ENCODE data around the gene NDUFAF5.
"Not testable (repeated sequence)": the region's sequence is repeated elsewhere in the genome, so short reads cannot be mapped to it uniquely, and the experiment has no call there.

Gene NDUFAF5

GRCh38 chr20:13784893-13785715 is at the start of gene NDUFAF5, which contains the start of gene ESF1:
TSS of gene NDUFAF5 (plus strand) at chr20:13785028. CDS start at chr20:13785069, 41 bp downstream.
TSS of gene ESF1 (minus strand) at chr20:13784919. CDS start at chr20:13783140, 1,779 bp downstream.
- DNase-seq = peak; percentile 97

GRCh38 chr20:13735826-13736225 is 49.0 kb upstream of the NDUFAF5 start:
- DNase-seq = no peak

DNA sequence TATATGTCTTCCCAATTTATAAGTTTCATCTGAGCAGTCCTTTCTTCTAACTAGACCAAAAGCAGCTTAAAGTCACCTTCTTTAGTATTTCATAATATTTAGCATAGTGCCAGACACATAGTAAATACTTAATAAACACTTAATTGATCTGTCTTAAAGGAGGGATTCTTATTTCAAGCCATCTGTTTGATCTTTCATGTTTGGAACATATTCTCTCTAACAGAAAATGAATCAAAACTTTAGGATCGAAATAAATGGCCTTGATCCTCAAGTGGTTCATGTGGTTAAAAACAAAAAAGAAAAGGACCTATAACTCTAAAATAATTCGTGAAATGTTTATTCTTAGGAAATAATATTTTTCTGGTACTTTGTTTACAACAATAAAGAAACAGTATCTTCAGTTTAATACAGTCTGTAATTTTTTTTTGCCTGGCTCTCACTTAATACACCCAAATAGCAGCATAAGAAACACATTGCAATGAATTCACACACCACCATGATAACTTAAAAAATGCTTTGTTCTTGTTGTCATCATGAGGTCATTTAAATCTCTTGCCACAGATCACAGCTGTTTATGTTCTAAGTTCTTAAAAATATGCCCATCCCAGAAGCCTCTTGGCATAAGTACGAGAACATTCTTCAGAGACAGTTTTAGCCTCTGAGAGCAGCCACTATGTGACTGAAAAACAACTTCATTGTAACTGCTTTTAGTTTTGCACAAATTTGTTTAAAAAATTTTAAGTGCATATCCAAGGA is 48.2 kb upstream of the NDUFAF5 start:
- no peak for DNase-seq

GRCh38 chr20:13738187-13738586 is 46.6 kb upstream of the NDUFAF5 start:
- not testable (repeated sequence) for DNase-seq

DNA sequence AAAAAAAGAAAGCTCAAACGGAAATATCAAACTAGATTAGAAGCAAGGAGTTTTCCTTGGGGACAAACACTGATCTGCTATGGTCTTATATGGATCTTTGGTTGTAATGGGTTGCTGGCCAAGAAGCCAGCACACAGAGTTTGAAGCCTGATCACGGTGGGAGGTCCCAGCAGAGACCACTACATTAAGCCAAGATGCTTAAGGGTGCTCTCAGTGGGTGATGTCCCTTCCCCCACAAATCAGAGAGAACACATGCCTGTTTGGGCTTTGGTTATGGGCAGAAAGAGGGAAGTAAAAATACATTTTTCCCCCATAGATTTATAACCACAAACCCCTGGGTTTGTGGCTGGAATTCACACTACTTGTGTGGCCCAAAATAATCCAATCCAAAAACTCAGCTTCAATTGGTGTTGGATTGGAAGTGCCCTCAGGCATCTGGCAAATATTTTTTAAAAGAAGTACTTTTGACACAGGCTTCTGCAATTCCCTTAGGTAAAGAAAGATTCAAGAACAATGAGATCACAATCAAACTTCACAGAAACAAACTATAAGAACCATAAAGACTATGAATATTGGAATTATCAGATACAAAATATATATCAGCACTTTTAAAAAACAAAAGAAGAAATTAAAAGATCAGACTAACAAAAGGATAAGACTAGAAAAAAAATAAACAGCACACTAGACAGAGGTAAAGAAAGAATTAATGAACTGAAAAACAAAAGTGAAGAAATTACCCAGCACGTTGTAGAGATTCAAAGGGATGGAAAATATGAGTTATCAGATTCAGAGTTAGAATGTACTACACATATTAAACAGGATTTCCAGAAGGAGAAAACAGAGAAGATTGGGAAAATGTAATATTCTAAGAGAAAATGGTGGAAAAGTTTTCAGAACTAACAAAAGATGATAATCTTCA is 44.8 kb upstream of the NDUFAF5 start:
- no peak for DNase-seq

- DNase-seq = no peak
Measured at GRCh38 chr20:13741879-13742278, 42.9 kb upstream of the NDUFAF5 start.

- no peak for DNase-seq
Measured at GRCh38 chr20:13744352-13744751, 40.5 kb upstream of the NDUFAF5 start.

DNA sequence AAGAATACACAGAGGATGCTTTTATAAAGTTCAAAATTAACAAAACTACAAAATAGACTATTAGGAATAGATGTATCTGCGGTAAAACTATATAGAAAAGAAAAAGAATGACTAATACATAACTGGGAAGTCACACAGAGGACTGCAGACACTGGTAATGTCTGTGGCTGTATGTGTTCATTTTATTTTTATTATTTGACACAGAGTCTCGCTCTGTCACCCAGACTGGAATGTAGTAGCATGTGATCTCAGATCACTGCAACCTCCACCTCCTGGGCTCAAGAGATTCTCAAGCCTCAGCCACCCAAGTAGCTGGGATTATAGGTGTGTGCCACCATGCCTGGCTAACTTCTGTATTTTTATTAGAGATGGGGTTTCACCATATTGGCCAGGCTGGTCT is 39.0 kb upstream of the NDUFAF5 start:
- no peak for DNase-seq

DNA sequence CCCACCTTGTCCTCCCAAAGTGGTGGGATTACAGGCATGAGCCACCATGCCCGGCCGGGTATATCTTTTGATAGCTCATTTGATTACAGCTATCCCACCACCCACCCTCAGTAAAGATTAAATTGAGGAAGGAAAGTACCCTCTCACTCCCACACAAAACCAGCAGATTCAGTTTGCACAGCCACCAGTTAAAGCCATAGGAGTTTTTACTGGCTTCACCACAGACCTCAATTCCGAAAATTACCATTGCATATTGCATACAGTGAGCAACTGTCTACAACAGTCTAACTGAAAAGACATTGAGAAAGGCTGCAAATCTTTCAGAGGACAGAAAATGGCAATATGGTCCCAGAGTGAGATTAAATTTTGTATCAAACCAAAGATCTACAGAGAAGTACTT is 35.0 kb upstream of the NDUFAF5 start:
- no peak for DNase-seq

- no peak for DNase-seq
Measured at GRCh38 chr20:13753436-13754036, 31.3 kb upstream of the NDUFAF5 start.

- DNase-seq = no peak
Measured at GRCh38 chr20:13755809-13756208, 29.0 kb upstream of the NDUFAF5 start.

GRCh38 chr20:13756551-13756950 is 28.3 kb upstream of the NDUFAF5 start:
- DNase-seq = no peak

DNA sequence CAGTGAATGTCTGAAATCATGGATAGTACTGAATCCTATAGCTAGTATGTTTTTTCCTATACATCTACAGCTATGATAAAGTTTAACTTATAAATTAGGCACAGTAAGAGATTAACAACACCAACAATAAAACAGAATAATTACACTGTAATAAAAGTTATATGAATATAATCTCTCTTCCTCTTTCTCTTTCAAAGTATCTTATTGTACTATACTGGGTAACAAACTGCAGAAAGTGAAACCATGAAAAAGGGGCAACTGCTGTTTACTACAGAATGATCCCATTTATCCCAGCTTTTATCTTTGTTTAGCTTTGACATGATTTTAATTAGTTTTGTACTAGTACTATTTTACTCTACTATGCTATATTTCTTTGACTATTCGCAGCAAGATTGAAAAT is 25.9 kb upstream of the NDUFAF5 start:
- no peak for DNase-seq

DNA sequence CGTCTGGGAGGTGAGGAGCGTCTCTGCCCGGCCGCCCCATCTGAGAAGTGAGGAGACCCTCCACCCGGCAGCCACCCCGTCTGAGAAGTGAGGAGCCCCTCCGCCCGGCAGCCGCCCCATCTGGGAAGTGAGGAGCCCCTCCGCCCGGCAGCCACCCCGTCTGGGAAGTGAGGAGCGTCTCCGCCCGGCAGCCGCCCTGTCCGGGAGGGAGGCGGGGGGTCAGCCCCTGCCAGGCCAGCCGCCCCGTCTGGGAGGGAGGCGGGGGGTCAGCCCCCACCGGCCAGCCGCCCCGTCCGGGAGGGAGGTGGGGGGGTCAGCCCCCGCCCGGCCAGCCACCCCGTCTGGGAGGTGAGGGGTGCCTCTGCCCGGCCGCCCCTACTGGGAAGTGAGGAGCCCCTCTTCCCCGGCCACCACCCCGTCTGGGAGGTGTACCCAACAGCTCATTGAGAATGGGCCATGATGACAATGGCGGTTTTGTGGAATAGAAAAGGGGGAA is 24.3 kb upstream of the NDUFAF5 start:
- not testable (repeated sequence) for DNase-seq

- DNase-seq = no peak
Measured at GRCh38 chr20:13765299-13765698, 19.5 kb upstream of the NDUFAF5 start.

DNA sequence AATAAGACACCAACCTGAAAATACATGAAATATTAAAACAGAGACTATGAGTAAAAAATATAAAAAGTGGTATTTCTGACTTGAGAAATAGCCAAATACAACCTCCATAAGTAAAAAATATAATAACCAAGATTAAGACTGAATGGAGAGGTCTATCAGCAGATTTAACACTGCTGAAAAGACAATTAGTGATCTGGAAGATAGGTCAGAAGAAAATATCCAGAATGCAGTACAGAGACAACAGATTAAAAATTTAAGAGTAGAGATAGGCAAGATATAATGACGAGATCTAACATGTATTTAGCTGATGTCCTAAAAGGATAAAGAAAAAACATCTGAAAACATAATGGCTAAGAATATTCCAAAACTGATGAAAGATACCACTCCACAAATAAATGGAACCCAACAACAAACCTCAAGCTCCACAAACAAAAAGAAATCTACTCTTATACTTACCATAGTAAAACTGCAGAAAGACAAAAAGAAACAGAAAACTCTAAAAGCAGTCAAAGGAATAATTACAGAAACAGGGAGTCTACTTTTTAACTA is 18.9 kb upstream of the NDUFAF5 start:
- no peak for DNase-seq

- DNase-seq = no peak
Measured at GRCh38 chr20:13770141-13770540, 14.7 kb upstream of the NDUFAF5 start.

DNA sequence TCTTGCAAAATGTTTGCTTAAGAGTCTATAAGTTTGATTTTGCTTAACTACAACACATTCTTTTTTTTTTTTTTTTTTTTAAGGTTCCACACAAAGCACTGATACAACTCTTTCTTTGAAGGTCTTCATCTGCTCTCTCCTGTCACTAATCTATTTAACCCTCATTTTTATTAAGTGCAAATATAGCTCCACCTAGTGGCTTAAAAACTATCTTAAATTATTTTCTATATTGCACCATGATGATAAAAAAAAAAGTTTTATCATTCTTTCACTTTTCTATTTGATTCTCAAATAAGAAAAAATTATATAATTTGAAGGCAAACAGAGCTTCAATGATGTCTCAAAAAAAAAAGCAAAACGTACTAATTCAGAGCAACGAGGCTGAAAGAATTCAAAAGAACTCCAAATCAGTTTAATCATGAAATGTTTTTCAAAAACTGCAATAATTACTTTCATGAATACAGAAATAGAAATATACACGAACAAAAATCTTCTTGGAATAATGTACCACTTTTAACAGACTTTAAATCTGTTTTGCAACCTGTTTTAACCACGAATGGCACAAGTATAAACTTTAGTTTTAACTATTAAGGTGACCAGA is 12.9 kb upstream of the NDUFAF5 start:
- DNase-seq = no peak

GRCh38 chr20:13772529-13772928 is 12.3 kb upstream of the NDUFAF5 start:
- no peak for DNase-seq

DNA sequence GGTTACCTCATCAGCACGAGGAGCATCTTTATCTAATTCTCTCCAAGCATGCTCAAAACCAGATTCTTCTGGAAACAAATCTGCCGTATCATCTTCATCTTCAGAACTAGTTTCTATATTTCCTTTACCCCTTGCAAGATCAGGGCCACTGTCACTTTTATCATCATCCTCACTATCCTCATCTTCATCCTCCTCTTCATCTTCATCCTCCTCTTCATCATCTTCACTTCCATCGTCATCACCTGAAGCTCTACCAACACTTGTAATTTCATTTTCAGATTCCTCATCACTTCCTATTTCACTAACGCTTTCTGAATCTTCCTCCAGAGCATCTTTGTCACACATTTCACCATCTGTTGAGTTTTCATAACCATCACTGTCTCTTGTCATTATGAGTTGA is 9.0 kb upstream of the NDUFAF5 start:
- no peak for DNase-seq

- no peak for DNase-seq
Measured at GRCh38 chr20:13777171-13777601, 7.6 kb upstream of the NDUFAF5 start.

DNA sequence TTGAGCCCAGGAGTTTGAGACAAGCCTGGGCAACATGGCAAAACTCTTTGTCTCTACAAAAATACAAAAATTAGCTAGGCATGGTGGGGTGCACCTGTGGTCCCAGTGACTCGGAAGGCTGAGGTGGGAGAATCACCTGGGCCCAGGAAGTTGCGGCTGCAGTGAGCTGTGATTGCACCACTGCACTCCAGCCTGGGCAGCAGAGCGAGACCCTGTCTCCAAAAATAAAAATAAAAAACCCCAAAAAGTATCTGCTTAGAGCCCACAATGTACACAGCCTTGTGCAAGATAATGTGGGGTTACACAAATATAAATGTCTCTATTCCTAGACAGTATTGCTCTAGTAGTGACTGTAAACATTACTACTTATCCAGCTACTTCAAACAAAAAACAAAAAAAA is 6.0 kb upstream of the NDUFAF5 start:
- no peak for DNase-seq
